Stimulated activated naive CD8-positive, alpha-beta T cell treated with anti-CD3 and anti-CD28 coated beads, Interleukin-15, Interleukin-2, amounts not matched to agents 100 ng/mL and 50 ng/mL, for 24 hours (primary cell): ENCODE measurements around the gene NOD1.
A peak's percentile ranks its signal among the peaks of the same experiment; 100 is the strongest.

Experiments
- H3K27ac Mint-ChIP-seq: one replicate; pipeline ENCODE4 v1.8.0; 2021; ENCODE audit warnings: mild to moderate bottlenecking, mixed read lengths
- H3K27me3 Mint-ChIP-seq: one replicate; pipeline ENCODE4 v1.8.0; 2021; ENCODE audit warnings: mixed read lengths
- H3K36me3 Mint-ChIP-seq: one replicate; pipeline ENCODE4 v1.8.0; 2021; ENCODE audit warnings: low read depth, mixed read lengths
- H3K4me1 Mint-ChIP-seq: one replicate; pipeline ENCODE4 v1.8.0; 2021; ENCODE audit warnings: low read depth, mixed read lengths
- H3K4me3 Mint-ChIP-seq: one replicate; pipeline ENCODE4 v1.8.0; 2021; ENCODE audit warnings: mild to moderate bottlenecking, mixed read lengths
- H3K9me3 Mint-ChIP-seq: one replicate; pipeline ENCODE4 v1.8.0; 2021; ENCODE audit warnings: mixed read lengths

The NOD1 gene

DNA sequence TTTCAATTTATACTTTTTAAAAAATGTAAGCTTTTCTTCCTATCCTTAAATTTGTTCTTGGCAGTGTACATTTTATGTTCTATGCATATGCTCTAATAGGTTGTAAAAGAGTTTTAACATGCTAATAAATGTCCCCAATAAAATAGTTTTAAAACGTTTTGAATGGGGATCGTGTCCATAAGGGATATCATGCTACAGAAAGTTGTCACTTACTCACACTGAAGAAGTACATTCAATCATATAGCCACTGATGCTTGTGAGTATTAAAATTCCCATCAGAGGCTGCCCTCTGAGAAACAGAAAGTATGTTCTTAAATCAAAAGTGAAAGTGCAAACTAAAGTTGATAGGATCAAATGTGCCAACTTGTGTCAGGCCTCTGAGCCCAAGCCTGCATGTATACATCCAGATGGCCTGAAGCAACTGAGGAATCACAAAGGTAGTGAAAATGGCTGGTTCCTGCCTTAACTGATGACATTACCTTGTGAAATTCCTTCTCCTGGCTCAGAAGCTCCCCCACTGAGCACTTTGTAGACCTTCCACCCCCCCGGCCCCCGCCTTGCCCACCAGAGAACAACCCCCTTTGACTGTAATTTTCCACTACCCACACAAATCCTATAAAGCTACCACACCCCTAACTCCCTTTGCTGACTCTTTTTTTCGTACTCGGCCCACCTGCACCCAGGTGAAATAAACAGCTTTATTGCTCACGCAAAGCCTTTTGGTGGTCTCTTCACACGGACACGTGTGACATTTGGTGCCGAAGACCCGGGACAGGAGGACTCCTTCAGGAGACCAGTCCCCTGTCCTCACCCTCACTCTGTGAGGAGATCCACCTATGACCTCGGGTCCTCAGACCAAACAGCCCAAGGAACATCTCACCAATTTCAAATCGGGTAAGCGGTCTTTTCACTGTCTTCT is 877 bp upstream of the NOD1 start:
- peak overlapping the region; percentile 91 for H3K4me3 Mint-ChIP-seq
- peaks cover 51% of the 10 kb centered on the region for H3K4me1 Mint-ChIP-seq
- no peaks in the 10 kb centered on the region for H3K9me3 Mint-ChIP-seq
- no peaks in the 10 kb centered on the region for H3K27me3 Mint-ChIP-seq
- H3K36me3 Mint-ChIP-seq, result peaks cover 5% of the 10 kb centered on the region
- peak overlapping the region; percentile 84 for H3K27ac Mint-ChIP-seq

GRCh38 chr7:30476459-30477145 is 2.0 kb downstream of the NOD1 start:
- Mint-ChIP-seq H3K9me3 (no peaks in the 10 kb centered on the region), H3K27me3 (no peaks in the 10 kb centered on the region), H3K4me1 (peaks cover 79% of the 10 kb centered on the region), H3K36me3 (peaks cover 8% of the 10 kb centered on the region), H3K4me3 (peak overlapping the region; percentile 47), H3K27ac (no peak overlapping the region)

DNA sequence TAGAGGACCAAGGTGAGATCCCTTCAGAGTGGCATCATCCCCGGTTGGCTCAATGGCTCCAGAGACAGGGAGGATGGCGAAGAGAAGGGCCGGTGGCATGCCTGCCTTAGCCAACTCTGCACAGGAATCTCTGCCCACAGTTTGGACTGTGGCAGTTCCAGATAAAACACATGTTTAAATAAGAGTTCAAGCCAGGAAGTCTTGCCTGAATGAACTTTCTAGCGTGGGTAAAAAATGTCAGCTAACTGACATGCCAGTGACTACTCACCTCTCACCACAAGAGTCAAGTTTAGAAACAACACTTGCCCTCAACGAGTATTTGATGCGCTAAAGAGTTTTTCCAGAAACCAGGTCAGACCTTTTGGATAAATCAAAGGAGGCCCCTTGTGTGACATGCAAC is 3.0 kb downstream of the NOD1 start:
- no peaks in the 10 kb centered on the region for H3K9me3 Mint-ChIP-seq
- peak overlapping the region; percentile 40 for H3K4me3 Mint-ChIP-seq
- peaks cover 89% of the 10 kb centered on the region for H3K4me1 Mint-ChIP-seq
- H3K36me3 Mint-ChIP-seq, result peaks cover 8% of the 10 kb centered on the region
- no peak overlapping the region for H3K27ac Mint-ChIP-seq
- H3K27me3 Mint-ChIP-seq, result no peaks in the 10 kb centered on the region

- Mint-ChIP-seq H3K36me3 (peaks cover 8% of the 10 kb centered on the region), H3K27me3 (no peaks in the 10 kb centered on the region), H3K27ac (peak overlapping the region; percentile 29), H3K4me1 (peaks cover 90% of the 10 kb centered on the region), H3K9me3 (no peaks in the 10 kb centered on the region), H3K4me3 (no peak overlapping the region)
These were observed 3.7 kb downstream of the NOD1 start for GRCh38 chr7:30474893-30475292.

GRCh38 chr7:30474485-30474884 is 4.1 kb downstream of the NOD1 start:
- H3K4me3 Mint-ChIP-seq, result no peak overlapping the region
- H3K4me1 Mint-ChIP-seq, result peaks cover 88% of the 10 kb centered on the region
- peaks cover 8% of the 10 kb centered on the region for H3K36me3 Mint-ChIP-seq
- peak overlapping the region; percentile 29 for H3K27ac Mint-ChIP-seq
- H3K27me3 Mint-ChIP-seq, result no peaks in the 10 kb centered on the region
- no peaks in the 10 kb centered on the region for H3K9me3 Mint-ChIP-seq

- H3K36me3 Mint-ChIP-seq, result peaks cover 8% of the 10 kb centered on the region
- no peak overlapping the region for H3K27ac Mint-ChIP-seq
- no peaks in the 10 kb centered on the region for H3K27me3 Mint-ChIP-seq
- H3K9me3 Mint-ChIP-seq, result no peaks in the 10 kb centered on the region
- H3K4me1 Mint-ChIP-seq, result peaks cover 85% of the 10 kb centered on the region
- H3K4me3 Mint-ChIP-seq, result no peak overlapping the region
These were observed 4.7 kb downstream of the NOD1 start for GRCh38 chr7:30473903-30474302.

DNA sequence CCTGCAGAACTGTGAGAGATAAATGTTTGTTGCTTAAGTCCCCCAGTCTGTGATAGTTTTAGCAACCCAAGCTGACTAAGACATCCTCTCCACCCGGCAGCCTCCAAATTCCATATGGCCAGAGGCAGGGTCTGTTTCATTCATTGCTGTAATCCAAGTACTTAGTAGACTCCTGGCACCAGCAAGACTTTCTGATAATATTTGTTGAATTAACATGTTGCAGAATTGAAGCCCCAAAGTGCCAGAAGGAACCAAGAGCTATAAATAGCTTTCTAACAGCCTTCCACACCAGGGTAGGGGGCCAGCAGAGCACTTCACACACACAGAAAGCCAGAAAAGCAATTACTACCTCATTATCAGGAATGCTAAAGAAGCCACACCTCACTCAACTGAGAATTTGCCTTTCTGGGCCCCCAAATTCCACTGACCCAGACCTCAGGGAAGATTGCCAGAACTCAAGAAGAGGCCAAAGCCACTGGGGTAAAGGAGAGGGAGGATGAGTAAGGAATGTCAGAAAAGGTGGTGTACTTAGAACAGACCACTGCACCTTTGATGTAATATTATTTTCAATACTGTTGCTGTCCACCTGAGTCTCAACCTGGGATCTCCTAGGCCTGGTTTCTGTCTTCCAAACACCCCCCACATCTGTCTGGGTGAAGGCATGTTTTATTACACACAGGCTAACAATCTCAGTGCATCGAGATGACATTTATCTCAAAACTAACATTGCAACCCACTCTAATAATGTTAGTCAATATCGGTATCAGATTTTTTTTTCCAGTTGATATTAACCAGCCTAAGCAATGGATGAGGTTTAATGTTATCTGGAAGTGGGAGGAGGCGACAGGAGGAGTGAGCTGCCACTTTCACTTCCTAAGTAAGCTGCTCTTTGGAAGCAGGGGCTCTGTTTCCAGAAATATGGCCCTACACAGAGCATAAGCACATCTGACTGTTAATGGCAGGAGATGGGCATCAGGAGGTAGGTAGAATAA is 5.5 kb downstream of the NOD1 start:
- Mint-ChIP-seq H3K9me3 (no peaks in the 10 kb centered on the region), H3K36me3 (peaks cover 8% of the 10 kb centered on the region), H3K4me1 (peaks cover 92% of the 10 kb centered on the region), H3K27me3 (no peaks in the 10 kb centered on the region), H3K27ac (no peak overlapping the region), H3K4me3 (no peak overlapping the region)

DNA sequence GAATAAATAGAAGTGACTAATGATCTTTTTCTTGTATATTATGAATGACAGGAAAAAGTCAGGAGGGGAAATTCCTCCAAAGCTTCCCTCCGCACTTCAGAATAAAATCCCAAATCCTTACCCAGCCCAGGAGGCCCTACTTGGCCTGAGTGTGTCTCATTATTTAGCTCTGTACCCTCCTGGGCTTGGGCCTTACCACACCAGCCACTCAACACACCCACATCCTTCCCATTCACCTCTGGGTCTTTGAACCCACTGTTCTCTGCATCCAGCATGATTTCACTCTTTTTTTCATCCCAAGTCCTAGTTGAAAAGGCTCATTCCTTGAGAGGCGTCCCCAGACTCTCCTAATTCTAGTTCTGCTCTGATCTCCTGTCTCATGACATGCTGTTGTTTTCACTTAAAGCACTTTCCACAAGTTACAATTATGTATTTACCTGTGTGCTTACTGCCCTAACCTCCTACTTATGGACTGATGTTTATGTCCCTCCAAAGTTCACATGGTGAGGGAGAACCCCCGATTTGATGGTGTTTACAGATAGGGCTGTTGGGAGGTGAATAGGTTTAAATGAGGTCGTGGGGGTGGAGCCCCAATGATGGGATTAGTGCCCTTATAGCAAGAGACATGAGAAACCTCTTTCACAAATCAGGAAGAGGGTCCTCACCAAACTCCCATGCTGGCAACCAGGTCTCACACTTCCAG is 6.4 kb downstream of the NOD1 start:
- H3K36me3 Mint-ChIP-seq, result peaks cover 8% of the 10 kb centered on the region
- no peaks in the 10 kb centered on the region for H3K27me3 Mint-ChIP-seq
- H3K4me3 Mint-ChIP-seq, result no peak overlapping the region
- H3K9me3 Mint-ChIP-seq, result no peaks in the 10 kb centered on the region
- H3K4me1 Mint-ChIP-seq, result peaks cover 92% of the 10 kb centered on the region
- H3K27ac Mint-ChIP-seq, result peak overlapping the region; percentile 33

DNA sequence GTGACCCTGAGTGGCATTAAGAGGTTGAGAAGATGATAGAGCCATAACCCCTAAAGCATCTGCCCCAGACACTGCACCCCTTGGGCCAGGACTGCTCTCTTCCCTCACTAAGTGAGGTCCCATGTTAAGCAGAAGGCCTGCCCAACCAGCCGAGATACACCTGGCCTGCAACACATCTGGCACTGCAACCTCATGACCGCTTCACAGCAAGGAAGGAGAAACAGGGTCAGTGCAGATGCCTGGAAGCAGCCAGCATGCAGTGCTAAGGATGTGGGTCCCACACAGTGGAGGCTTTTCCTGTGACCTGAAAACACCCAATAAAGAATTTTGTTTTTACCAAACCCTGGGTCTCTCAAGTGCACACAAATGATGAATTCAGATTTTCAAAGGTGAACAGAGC is 7.4 kb downstream of the NOD1 start:
- Mint-ChIP-seq H3K4me1 (peaks cover 89% of the 10 kb centered on the region), H3K27ac (no peak overlapping the region), H3K9me3 (no peaks in the 10 kb centered on the region), H3K27me3 (no peaks in the 10 kb centered on the region), H3K36me3 (peaks cover 8% of the 10 kb centered on the region), H3K4me3 (no peak overlapping the region)

DNA sequence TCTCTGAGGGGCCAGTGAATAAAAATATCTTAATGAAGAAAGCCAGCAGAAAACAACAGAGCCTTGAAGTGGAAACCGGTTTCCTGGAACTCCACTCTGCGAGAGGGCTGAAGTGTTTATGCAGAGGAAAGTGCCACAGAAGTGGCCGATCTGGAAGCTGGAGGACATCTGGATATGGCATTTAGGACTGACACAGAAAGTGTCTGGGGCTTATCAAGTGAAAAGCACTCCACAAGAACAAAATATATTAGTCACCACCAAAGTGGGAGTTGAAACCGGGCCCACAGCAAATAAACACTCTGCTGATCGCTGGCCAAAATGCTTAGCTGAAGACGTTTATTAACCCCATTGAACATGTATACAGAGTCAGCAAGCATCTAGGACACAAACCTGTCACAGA is 7.8 kb downstream of the NOD1 start:
- Mint-ChIP-seq H3K27ac (no peak overlapping the region), H3K4me1 (peaks cover 89% of the 10 kb centered on the region), H3K36me3 (peaks cover 8% of the 10 kb centered on the region), H3K27me3 (no peaks in the 10 kb centered on the region), H3K4me3 (no peak overlapping the region), H3K9me3 (no peaks in the 10 kb centered on the region)

DNA sequence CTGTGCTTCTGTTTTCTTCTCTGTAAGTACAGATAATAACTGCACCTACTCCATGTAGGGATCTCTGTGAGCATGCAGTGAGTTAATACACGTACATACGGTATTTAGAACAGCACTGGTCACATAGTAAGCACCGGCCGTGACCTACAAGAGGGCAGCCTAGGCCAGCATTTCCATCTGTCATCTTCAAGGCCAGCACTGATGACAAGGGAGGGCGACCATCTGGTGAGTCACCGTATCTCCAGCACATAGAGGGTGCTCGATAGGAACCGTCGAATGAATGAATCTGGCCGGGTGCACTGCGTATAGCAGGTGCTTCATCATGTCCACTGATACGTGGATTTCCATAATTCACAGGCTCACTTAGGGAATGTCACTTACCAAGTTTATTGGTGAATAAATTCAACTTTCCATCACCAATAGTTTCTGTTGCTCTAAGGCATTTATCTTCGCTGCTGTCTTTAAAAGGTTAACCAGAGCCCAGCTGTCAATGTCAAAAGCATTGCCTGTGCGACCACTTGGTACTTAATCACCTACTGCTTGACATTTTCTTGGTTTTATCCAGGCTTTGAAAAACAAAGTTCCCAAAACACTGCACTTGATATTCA is 8.3 kb downstream of the NOD1 start:
- Mint-ChIP-seq H3K4me3 (no peak overlapping the region), H3K9me3 (no peaks in the 10 kb centered on the region), H3K27me3 (no peaks in the 10 kb centered on the region), H3K27ac (no peak overlapping the region), H3K4me1 (peaks cover 89% of the 10 kb centered on the region), H3K36me3 (peaks cover 8% of the 10 kb centered on the region)

DNA sequence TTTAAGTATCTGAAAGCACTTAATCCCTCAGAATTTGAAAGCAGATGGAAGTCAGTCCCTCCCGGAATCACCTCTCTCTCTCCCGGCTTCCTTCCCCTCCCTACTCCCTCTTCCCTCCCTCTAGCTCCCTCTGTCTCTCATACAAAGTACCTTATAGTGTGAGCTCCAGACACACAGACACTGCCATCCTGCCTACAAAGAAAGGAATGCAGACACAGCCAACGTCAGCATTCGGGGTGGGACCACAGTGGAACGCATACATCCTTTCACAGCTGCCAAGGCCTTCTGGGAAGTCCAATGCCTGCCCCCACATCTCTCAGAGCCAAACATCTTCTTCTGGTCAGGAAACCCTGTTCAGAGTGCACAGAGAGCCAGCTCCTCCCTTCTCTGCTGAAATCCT is 9.3 kb downstream of the NOD1 start:
- peaks cover 3% of the 10 kb centered on the region for H3K36me3 Mint-ChIP-seq
- H3K4me1 Mint-ChIP-seq, result peaks cover 86% of the 10 kb centered on the region
- no peaks in the 10 kb centered on the region for H3K9me3 Mint-ChIP-seq
- H3K27me3 Mint-ChIP-seq, result no peaks in the 10 kb centered on the region
- H3K4me3 Mint-ChIP-seq, result no peak overlapping the region
- no peak overlapping the region for H3K27ac Mint-ChIP-seq

- H3K4me1 Mint-ChIP-seq, result peaks cover 83% of the 10 kb centered on the region
- H3K36me3 Mint-ChIP-seq, result no peaks in the 10 kb centered on the region
- no peak overlapping the region for H3K27ac Mint-ChIP-seq
These were observed 9.8 kb downstream of the NOD1 start for GRCh38 chr7:30468791-30469190.

GRCh38 chr7:30468041-30468440 is 10.5 kb downstream of the NOD1 start:
- H3K36me3 Mint-ChIP-seq, result no peaks in the 10 kb centered on the region
- H3K4me3 Mint-ChIP-seq, result no peak overlapping the region
- peaks cover 81% of the 10 kb centered on the region for H3K4me1 Mint-ChIP-seq
- no peaks in the 10 kb centered on the region for H3K27me3 Mint-ChIP-seq
- H3K9me3 Mint-ChIP-seq, result no peaks in the 10 kb centered on the region
- H3K27ac Mint-ChIP-seq, result peak overlapping the region; percentile 29

More at GRCh38 chr7:30468791-30469190, 9.8 kb downstream of the NOD1 start:
- Mint-ChIP-seq H3K27me3 (no peaks in the 10 kb centered on the region), H3K4me3 (no peak overlapping the region), H3K9me3 (no peaks in the 10 kb centered on the region)
